BLaER1 (cell line): ENCODE results near the gene GLYR1.

Experiments
- H3K27ac ChIP-seq: shearing (Covaris generic); formaldehyde crosslinking; 2 replicates; pipeline ENCODE4 v1.8.1; 2022
- H3K27me3 ChIP-seq: shearing (Covaris generic); formaldehyde crosslinking; 2 replicates; pipeline ENCODE4 v1.8.1; 2022
- H3K36me3 ChIP-seq: shearing (Covaris generic); formaldehyde crosslinking; 2 replicates; pipeline ENCODE4 v1.8.1; 2022
- H3K4me1 ChIP-seq: shearing (Covaris generic); formaldehyde crosslinking; 2 replicates; pipeline ENCODE4 v1.8.1; 2022
- H3K4me2 ChIP-seq: shearing (Covaris generic); formaldehyde crosslinking; 2 replicates; pipeline ENCODE4 v1.8.1; 2022
- H3K4me3 ChIP-seq: shearing (Covaris generic); formaldehyde crosslinking; 2 replicates; pipeline ENCODE4 v1.8.1; 2022
- H3K9ac ChIP-seq: shearing (Covaris generic); formaldehyde crosslinking; 2 replicates; pipeline ENCODE4 v1.8.1; 2022
- H3K9me3 ChIP-seq: shearing (Covaris generic); formaldehyde crosslinking; 2 replicates; pipeline ENCODE4 v1.8.1; 2022
- H4K20me1 ChIP-seq: shearing (Covaris generic); formaldehyde crosslinking; 2 replicates; pipeline ENCODE4 v1.8.1; 2022
- Cebpa-rat ChIP-seq: shearing (Covaris generic); IDR thresholded peaks from 2 replicates; pipeline ENCODE4 v1.8.1; 2022

GLYR1 gene

GRCh38 chr16:4813251-4814003 lies 33.7 kb downstream of the GLYR1 start:
- no peaks in the 10 kb centered on the region for H3K27me3 ChIP-seq
- peaks cover 22% of the 10 kb centered on the region for H4K20me1 ChIP-seq
- peaks cover 99% of the 10 kb centered on the region for H3K36me3 ChIP-seq
- no peak overlapping the region for H3K27ac ChIP-seq
- no peak overlapping the region for H3K4me2 ChIP-seq
- H3K9me3 ChIP-seq, result no peaks in the 10 kb centered on the region
- no peak for TF ChIP-seq Cebpa-rat
- no peaks in the 10 kb centered on the region for H3K4me1 ChIP-seq
- H3K9ac ChIP-seq, result no peak overlapping the region
- H3K4me3 ChIP-seq, result no peak overlapping the region

DNA sequence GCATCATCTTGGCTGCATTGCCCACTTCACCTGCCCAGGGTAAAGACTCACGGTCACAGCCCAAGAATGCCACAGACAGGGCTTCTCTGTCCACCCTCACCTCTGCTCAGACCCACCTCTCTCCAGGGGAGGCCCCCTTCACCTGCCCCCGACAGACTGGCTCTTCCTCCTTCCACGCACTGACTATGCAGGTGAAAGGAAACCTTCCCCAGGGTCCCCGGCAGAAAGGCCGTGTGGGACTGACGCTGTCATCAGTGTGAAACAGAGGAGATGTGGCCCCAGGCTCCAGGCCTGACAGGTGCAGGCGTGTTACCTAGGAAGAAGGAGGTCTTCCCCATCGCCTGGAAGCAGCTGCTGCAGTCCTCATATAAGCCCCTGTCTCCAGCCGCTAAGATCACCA lies 35.3 kb downstream of the GLYR1 start:
- H3K4me3 ChIP-seq, result no peak overlapping the region
- H3K9me3 ChIP-seq, result no peaks in the 10 kb centered on the region
- H3K27me3 ChIP-seq, result no peaks in the 10 kb centered on the region
- H3K4me1 ChIP-seq, result no peaks in the 10 kb centered on the region
- H3K4me2 ChIP-seq, result no peak overlapping the region
- TF ChIP-seq Cebpa-rat, result no peak
- H3K27ac ChIP-seq, result no peak overlapping the region
- no peak overlapping the region for H3K9ac ChIP-seq
- peaks cover 99% of the 10 kb centered on the region for H3K36me3 ChIP-seq
- H4K20me1 ChIP-seq, result peaks cover 22% of the 10 kb centered on the region

DNA sequence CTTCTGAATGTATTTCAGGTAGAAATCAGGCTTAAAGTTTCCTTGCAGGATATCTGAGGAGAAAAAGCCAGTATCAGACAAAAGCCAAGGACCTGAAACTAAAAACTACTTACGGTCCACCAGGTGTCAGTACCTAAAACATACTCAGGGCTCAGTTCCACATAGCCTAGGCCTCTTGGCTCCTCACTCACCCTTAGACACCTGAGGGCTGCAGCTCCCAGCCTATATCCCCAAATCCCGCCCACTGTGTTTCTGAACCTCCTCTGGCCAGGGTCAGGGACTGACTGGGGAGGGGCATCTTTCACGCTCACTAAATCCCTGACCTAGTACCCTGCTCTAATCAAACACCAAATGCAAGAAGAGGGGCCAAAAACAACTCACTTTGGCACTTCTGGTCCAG lies 35.8 kb downstream of the GLYR1 start:
- Histone ChIP-seq H3K27ac (no peak overlapping the region), H3K27me3 (no peaks in the 10 kb centered on the region), H3K9me3 (no peaks in the 10 kb centered on the region), H3K36me3 (peaks cover 99% of the 10 kb centered on the region), H3K4me1 (no peaks in the 10 kb centered on the region), H3K4me3 (no peak overlapping the region), H4K20me1 (peaks cover 25% of the 10 kb centered on the region), H3K4me2 (no peak overlapping the region), H3K9ac (no peak overlapping the region)
- TF ChIP-seq Cebpa-rat, result no peak

- H3K9me3 ChIP-seq, result no peaks in the 10 kb centered on the region
- H3K9ac ChIP-seq, result no peak overlapping the region
- no peak overlapping the region for H3K4me3 ChIP-seq
- H3K36me3 ChIP-seq, result peaks cover 75% of the 10 kb centered on the region
- no peak for TF ChIP-seq Cebpa-rat
- no peak overlapping the region for H3K4me2 ChIP-seq
- H3K4me1 ChIP-seq, result peaks cover 16% of the 10 kb centered on the region
- H4K20me1 ChIP-seq, result peaks cover 25% of the 10 kb centered on the region; the same call in 1 of the 2 replicates
- no peak overlapping the region for H3K27ac ChIP-seq
- no peaks in the 10 kb centered on the region for H3K27me3 ChIP-seq
Observed at GRCh38 chr16:4806280-4806679, 40.8 kb downstream of the GLYR1 start.

GRCh38 chr16:4805231-4805630 lies 41.9 kb downstream of the GLYR1 start:
- Histone ChIP-seq H3K9ac (no peak overlapping the region), H3K36me3 (peaks cover 66% of the 10 kb centered on the region), H3K27ac (no peak overlapping the region), H3K9me3 (no peaks in the 10 kb centered on the region), H3K4me1 (peaks cover 27% of the 10 kb centered on the region), H3K4me3 (no peak overlapping the region), H4K20me1 (peaks cover 22% of the 10 kb centered on the region; the same call in 1 of the 2 replicates), H3K4me2 (no peak overlapping the region), H3K27me3 (no peaks in the 10 kb centered on the region)
- no peak for TF ChIP-seq Cebpa-rat

- H3K27ac ChIP-seq, result no peak overlapping the region
- H3K4me3 ChIP-seq, result no peak overlapping the region
- TF ChIP-seq Cebpa-rat, result no peak
- H3K27me3 ChIP-seq, result no peaks in the 10 kb centered on the region
- H3K36me3 ChIP-seq, result peaks cover 58% of the 10 kb centered on the region
- H4K20me1 ChIP-seq, result peaks cover 22% of the 10 kb centered on the region; the same call in 1 of the 2 replicates
- peaks cover 38% of the 10 kb centered on the region for H3K4me1 ChIP-seq
- H3K9ac ChIP-seq, result no peak overlapping the region
- no peaks in the 10 kb centered on the region for H3K9me3 ChIP-seq
- H3K4me2 ChIP-seq, result no peak overlapping the region
Observed at GRCh38 chr16:4803898-4804762, 43.0 kb downstream of the GLYR1 start.

DNA sequence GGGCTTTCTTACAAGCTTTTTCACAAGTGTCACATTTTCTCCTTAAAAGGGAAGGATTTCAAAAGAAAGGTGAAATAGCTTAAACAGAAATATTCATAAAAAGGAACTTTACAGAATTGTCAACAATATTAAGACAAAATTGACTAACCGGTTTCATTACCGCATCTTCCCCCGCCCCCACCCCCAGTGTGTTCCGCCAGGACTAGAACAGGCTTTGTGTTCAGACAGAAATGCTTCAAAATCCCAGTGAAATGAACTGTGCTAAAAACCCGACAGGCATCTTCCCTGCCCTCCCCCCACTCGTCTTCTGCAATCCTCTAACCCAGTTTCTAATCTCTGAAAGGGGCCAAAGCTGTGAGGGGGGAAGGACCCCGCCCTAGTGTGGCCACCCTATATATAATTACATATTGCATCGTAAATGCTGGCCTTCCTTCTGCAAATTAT lies 43.7 kb downstream of the GLYR1 start:
- Histone ChIP-seq H3K27ac (no peak overlapping the region), H3K9ac (peak overlapping the region; percentile 82; the same call in 1 of the 2 replicates), H3K4me2 (peak overlapping the region; percentile 100), H3K9me3 (no peaks in the 10 kb centered on the region), H3K4me3 (peak overlapping the region; percentile 87; the same call in 1 of the 2 replicates), H3K36me3 (peaks cover 58% of the 10 kb centered on the region), H3K27me3 (no peaks in the 10 kb centered on the region), H4K20me1 (peaks cover 22% of the 10 kb centered on the region; the same call in 1 of the 2 replicates), H3K4me1 (peaks cover 45% of the 10 kb centered on the region)
- TF ChIP-seq Cebpa-rat, result no peak

GRCh38 chr16:4802659-4803287 lies 44.3 kb downstream of the GLYR1 start:
- Histone ChIP-seq H3K9ac (peak overlapping the region; percentile 82), H3K9me3 (no peaks in the 10 kb centered on the region), H3K27me3 (no peaks in the 10 kb centered on the region), H3K4me2 (peak overlapping the region; percentile 100), H3K27ac (peak overlapping the region; percentile 84), H3K4me1 (peaks cover 47% of the 10 kb centered on the region), H4K20me1 (peaks cover 22% of the 10 kb centered on the region), H3K4me3 (peak overlapping the region; percentile 87), H3K36me3 (peaks cover 58% of the 10 kb centered on the region)
- TF ChIP-seq Cebpa-rat, result no peak

DNA sequence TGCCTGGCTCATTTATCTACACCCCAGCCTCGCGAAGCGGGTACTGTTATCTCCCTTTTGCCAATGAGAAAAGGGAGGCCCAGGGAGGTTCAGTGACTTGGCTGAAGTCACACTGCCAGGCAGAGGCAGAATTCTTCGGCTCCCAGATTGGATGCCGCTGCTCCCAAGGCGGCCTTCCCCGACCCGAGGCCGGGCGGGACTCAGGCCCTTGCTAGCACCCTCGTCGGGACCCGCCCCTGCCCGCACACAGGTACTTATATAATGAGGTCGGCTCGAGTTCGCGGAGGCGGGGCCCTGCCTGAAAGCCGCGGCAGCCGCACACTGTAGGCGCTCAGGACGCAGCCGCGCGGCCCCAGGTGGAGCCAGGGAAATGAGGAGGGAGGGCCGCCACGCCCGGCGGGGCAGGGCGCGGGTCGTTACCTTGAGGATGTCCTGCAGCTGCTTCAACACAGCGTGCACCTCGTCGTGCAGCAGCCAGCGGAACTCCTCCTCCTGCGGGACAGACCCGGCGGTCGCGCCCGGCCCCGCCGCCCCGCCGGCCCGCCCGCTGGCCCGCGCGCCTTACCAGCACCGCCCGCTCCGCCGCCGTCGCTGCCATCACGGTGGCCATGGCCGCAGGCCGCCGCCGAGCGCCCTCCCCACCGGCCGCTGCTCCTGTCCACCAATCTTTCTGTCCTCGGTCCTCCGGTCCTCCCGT lies 45.0 kb downstream of the GLYR1 start, which contains the start of gene ROGDI:
Gene ROGDI (minus strand): TSS at position 672 of the 697 bp plus-strand sequence. CDS start 62 bp downstream, at position 610.
- peak within 1 kb of the TSS; percentile 84 for H3K27ac ChIP-seq
- peaks cover 57% of the 10 kb centered on the region for H3K36me3 ChIP-seq
- peaks cover 22% of the 10 kb centered on the region for H4K20me1 ChIP-seq
- peak within 1 kb of the TSS; percentile 87 for H3K4me3 ChIP-seq
- H3K9ac ChIP-seq, result peak within 1 kb of the TSS; percentile 82
- H3K4me2 ChIP-seq, result peak within 1 kb of the TSS; percentile 100
- TF ChIP-seq Cebpa-rat, result no peak
- H3K9me3 ChIP-seq, result no peaks in the 10 kb centered on the region
- H3K27me3 ChIP-seq, result no peaks in the 10 kb centered on the region
- H3K4me1 ChIP-seq, result peaks cover 47% of the 10 kb centered on the region
